Sigmoid colon (tissue), 3 donors: Measurements from ENCODE around the gene MYL11.

Experiments used
- CTCF ChIP-seq, 4 experiments: fragments of 450-650 bp in 3 of 4; fragments of 200-600 bp in 1 of 4; IDR thresholded peaks; one replicate each; pipeline ENCODE4 v1.5.1; 2016 to 2019; ENCODE audit warnings: antibody characterized with exemption in 4 of 4, mild to moderate bottlenecking in 3 of 4, moderate library complexity in 2 of 4
- POLR2A ChIP-seq, 2 donors: fragments of 450-650 bp; IDR thresholded peaks; one replicate each; pipeline ENCODE4 v1.6.1; 2016; ENCODE audit warnings: antibody characterized with exemption in 2 of 2, mild to moderate bottlenecking in 2 of 2, moderate library complexity in 2 of 2

- TF ChIP-seq CTCF (IDR thresholded peaks at IDR 0.05) = no peak
- TF ChIP-seq POLR2A (IDR thresholded peaks at IDR 0.05) = no peak
Observed at GRCh38 chr16:30365200-30365599, 9.4 kb upstream of the MYL11 start.
